Neural cell (in vitro differentiated cells): ENCODE data around the gene EGLN1.

Source experiments
- CTCF ChIP-seq: fragments of 450-650 bp; IDR thresholded peaks from 2 replicates; pipeline ENCODE4 v1.5.1; 2014; ENCODE audit warnings: antibody characterized with exemption, mild to moderate bottlenecking, moderate library complexity; ENCODE audit not compliant: poor library complexity, severe bottlenecking
- EP300 ChIP-seq: fragments of 450-650 bp; conservative IDR thresholded peaks from 2 replicates; pipeline ENCODE4 v1.6.1; 2014; ENCODE audit warnings: antibody characterized with exemption, mild to moderate bottlenecking, moderate library complexity; ENCODE audit not compliant: poor library complexity, severe bottlenecking
- EZH2 ChIP-seq: fragments of 200-600, 300-800 bp; shearing (Covaris generic), sonication (generic); IDR thresholded peaks from 2 replicates; pipeline ENCODE4 v1.6.1; 2014; ENCODE audit warnings: antibody characterized with exemption, low read length, borderline replicate concordance, mild to moderate bottlenecking; ENCODE audit not compliant: insufficient read depth, poor library complexity, severe bottlenecking
- MXI1 ChIP-seq: fragments of 450-650 bp; conservative IDR thresholded peaks from 2 replicates; pipeline ENCODE4 v1.6.1; 2014; ENCODE audit warnings: antibody characterized with exemption, mild to moderate bottlenecking; ENCODE audit not compliant: poor library complexity, severe bottlenecking
- POLR2AphosphoS5 ChIP-seq: IDR thresholded peaks from 2 replicates; pipeline ENCODE4 v1.6.1; 2012
- RAD21 ChIP-seq: fragments of 450-650 bp; conservative IDR thresholded peaks from 2 replicates; pipeline ENCODE4 v1.6.1; 2014; ENCODE audit warnings: antibody characterized with exemption, mild to moderate bottlenecking, moderate library complexity
- SMC3 ChIP-seq: fragments of 450-650 bp; conservative IDR thresholded peaks from 2 replicates; pipeline ENCODE4 v1.6.1; 2014; ENCODE audit warnings: antibody characterized with exemption, mild to moderate bottlenecking, moderate library complexity; ENCODE audit not compliant: poor library complexity
- TAF1 ChIP-seq: IDR thresholded peaks from 2 replicates; pipeline ENCODE4 v1.6.1; 2012; ENCODE audit warnings: low read depth

GRCh38 chr1:231357187-231357772 is 64.8 kb downstream of the EGLN1 start:
- no peak for TF ChIP-seq CTCF
- TF ChIP-seq SMC3 = no peak
- TF ChIP-seq EP300 = no peak
- TF ChIP-seq RAD21 = no peak
- no peak for TF ChIP-seq MXI1
- no peak for TF ChIP-seq POLR2AphosphoS5
- no peak for TF ChIP-seq EZH2
- no peak for TF ChIP-seq TAF1
